GM21367 (cell line): ENCODE data around the gene SLK.

Experiments used
- ATAC-seq: cut with Tn5 transposase; IDR thresholded peaks from one replicate; pipeline ENCODE4 v1.9.1; 2021; ENCODE audit not compliant: unreplicated experiment

Gene SLK

GRCh38 chr10:103939522-103939921, 27.4 kb upstream of the SLK start:
- ATAC-seq: no peak

- ATAC-seq: no peak
Observed at GRCh38 chr10:103941801-103942200, 25.1 kb upstream of the SLK start.

- ATAC-seq: no peak
Observed at GRCh38 chr10:103942866-103943265, 24.1 kb upstream of the SLK start.

- ATAC-seq: no peak
Observed at GRCh38 chr10:103947799-103948516, 19.0 kb upstream of the SLK start.

- no peak for ATAC-seq
Observed at GRCh38 chr10:103949728-103950127, 17.2 kb upstream of the SLK start.

GRCh38 chr10:103951183-103951582, 15.8 kb upstream of the SLK start:
- ATAC-seq: no peak

- no peak for ATAC-seq
Observed at GRCh38 chr10:103951942-103952341, 15.0 kb upstream of the SLK start.

- ATAC-seq: no peak
Observed at GRCh38 chr10:103954543-103954942, 12.4 kb upstream of the SLK start.

- ATAC-seq: no peak
Observed at GRCh38 chr10:103958996-103959395, 7.9 kb upstream of the SLK start.

- no peak for ATAC-seq
Observed at GRCh38 chr10:103960103-103960502, 6.8 kb upstream of the SLK start.

- ATAC-seq: no peak
Observed at GRCh38 chr10:103967448-103968071, 620 bp downstream of the SLK start.

GRCh38 chr10:103968441-103969391, 1.8 kb downstream of the SLK start:
- ATAC-seq: no peak

- no peak for ATAC-seq
Observed at GRCh38 chr10:103969436-103969835, 2.5 kb downstream of the SLK start.

- no peak for ATAC-seq
Observed at GRCh38 chr10:103969857-103970627, 3.1 kb downstream of the SLK start.

GRCh38 chr10:103975169-103975568, 8.2 kb downstream of the SLK start:
- no peak for ATAC-seq

GRCh38 chr10:103977204-103977603, 10.3 kb downstream of the SLK start:
- ATAC-seq: no peak

- no peak for ATAC-seq
Observed at GRCh38 chr10:103979530-103979929, 12.6 kb downstream of the SLK start.

GRCh38 chr10:103980288-103980906, 13.5 kb downstream of the SLK start:
- ATAC-seq: no peak

- no peak for ATAC-seq
Observed at GRCh38 chr10:103982639-103983038, 15.7 kb downstream of the SLK start.

- peak; percentile 87 for ATAC-seq
Observed at GRCh38 chr10:103983367-103983911, 16.5 kb downstream of the SLK start.
